HG03571 (cell line): ENCODE data around the gene ATP2B2.
"Not testable (repeated sequence)": the region's sequence is repeated elsewhere in the genome, so short reads cannot be mapped to it uniquely, and the experiment has no call there.

Experiments
- ATAC-seq: cut with Tn5 transposase; IDR thresholded peaks from one replicate; pipeline ENCODE4 v1.9.1; 2021; ENCODE audit not compliant: unreplicated experiment

Gene ATP2B2

DNA sequence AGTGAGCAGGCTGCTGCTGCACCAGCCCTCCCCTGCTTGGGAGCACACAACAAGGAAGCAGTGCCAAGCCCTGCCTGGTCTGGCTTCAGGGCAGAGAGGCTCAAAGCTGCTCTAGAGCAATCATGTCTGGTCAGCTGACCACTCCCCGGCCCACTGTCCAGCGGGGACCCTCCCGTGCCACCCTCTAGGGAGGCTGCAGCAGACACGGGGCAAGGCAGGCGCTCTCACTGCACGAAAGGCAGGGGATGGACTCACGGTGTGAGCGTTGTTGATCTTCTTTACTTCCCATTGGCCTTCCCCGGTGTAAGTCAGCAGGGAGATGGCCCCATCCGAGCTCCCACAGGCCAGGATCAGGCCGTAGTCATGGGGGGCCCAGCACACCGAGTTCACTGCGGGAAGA, 193.7 kb downstream of the ATP2B2 start:
- no peak for ATAC-seq

DNA sequence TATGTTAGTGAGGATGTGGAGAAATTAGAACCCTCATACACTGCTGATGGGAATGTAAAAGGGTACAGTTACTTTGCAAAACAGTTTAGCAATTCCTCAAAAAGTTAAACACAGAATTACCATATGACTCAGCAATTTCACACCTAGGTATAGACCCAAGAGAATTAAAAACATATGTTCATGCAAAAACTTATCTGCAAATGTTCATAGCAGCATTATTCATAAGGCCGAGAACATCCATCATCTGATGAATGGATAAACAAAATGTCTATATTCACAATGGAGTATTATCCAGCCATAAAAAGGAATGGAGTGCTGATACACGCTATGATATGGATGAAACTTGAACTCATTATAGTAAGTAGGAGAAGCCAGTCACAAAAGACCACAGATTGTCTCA, 194.8 kb downstream of the ATP2B2 start:
- no peak for ATAC-seq

DNA sequence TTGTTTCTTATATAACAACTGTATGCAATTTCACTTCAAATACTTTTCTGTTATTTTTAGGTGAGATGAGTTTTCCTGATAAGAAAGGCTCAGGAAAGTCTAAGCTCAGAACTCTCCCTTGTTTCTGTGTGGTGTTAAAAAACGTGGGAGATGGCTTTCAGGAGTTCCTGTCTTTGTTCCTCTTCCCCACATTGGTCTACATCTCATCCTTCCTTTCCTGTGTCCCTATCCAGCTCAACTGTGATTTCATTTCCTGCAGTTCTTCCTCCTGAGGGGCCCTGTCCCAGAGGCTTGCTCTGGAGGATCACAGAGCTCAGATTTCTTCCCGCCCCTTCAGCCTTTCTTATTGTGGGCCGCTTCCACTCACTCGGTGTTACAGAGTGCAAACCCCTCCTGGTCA, 195.7 kb downstream of the ATP2B2 start:
- ATAC-seq = no peak

DNA sequence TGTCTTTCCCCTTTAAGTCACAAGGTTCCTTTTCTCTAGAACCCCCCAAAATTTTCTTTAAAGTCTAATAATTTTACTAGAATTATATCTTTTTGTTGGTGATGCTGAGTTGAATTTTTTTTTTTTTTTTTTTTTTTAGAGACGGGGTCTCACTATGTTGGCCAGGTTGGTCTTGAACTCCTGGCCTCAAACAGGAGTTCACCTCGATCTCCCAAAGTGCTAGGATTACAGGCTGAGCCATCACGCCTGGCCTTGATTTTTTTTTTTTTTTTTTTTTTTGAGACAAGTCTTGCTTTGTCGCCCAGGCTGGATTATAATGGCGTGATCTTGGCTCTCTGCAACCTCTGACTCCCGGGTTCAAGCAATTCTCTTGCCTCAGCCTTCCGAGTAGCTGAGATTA, 196.7 kb downstream of the ATP2B2 start:
- no peak for ATAC-seq

DNA sequence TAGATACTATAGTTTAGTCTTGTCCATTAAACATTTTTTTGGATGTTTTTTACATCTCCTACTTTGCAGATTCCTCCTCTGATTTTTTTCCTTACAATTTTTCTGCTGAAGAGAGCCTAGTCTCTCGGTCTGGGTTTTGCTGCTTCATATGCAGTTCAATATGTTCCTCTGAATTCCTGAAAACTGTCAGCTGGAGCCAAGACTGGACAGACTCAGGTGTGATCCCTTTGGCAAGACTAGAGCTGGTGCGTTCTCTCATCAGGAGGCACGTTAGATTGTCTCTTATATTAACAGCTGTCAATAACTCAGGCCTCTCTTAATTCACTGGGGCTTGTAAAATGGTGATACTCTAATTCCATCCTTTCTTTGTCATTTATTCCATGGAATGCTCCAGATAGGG, 199.2 kb downstream of the ATP2B2 start:
- ATAC-seq = no peak

DNA sequence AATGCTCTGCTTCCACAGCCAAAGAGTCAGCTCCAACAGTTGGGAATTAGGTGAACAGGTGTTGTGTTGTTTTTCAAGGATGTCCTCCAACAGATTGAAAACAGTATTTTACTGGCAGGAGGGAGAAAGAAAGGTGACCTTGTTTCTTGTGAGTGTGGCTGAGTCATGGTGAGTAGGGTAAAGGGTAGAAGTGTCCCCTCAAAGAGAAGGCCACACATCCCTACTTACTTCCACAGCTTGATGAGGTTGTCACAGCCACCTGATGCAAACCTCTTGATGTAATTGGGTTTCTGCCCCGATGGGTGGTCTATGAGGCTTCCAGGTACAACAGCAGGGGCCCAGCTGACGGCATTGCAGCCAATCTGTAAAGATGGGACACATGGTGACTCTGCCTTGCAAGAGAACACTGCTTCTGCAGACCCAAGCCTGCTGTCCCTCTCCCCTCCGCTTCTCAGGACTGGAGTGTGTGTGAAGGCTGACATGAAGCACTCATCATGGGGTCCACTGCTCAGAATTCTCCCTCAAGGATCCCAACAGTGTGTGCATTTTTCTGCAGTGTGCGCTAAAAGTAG, 200.0 kb downstream of the ATP2B2 start:
- ATAC-seq = no peak

DNA sequence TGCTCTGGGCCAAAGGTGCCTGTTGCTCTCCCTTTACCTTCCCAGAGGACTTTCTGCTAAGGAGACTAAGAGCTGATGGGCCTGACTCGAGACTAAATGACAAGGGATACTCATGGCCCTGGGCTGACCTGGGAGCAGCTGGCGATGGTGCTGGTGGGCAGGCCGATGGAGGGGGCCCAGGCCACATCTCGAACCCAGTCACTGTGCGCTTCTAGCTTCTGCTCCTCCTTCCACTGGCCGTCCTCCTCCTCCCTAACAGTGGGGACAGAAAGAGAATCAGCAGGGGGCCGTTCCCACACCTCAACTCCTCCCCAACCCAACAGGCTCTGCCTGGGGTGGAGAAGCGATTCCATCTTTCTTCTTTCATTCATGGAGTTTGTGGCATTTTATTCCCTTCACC, 200.5 kb downstream of the ATP2B2 start:
- ATAC-seq = no peak

DNA sequence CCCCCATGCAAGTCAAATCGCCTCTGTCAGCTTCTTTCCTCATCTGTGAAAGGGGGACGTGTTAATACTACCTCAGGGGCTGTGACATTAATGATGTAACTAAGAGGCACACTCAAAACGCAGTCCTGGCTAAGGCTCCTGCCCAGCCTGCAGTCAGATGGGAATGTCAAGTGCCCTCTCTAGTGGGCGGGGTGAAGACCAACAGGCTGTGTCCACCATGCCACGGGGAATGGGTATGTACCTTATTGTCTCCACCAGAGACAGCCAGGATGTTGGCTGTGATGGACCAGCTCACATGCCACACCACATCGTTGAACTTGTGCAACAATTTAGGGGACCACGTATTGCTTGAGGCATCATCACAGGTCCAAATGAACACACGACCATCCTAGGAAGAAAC, 201.6 kb downstream of the ATP2B2 start:
- ATAC-seq = no peak

DNA sequence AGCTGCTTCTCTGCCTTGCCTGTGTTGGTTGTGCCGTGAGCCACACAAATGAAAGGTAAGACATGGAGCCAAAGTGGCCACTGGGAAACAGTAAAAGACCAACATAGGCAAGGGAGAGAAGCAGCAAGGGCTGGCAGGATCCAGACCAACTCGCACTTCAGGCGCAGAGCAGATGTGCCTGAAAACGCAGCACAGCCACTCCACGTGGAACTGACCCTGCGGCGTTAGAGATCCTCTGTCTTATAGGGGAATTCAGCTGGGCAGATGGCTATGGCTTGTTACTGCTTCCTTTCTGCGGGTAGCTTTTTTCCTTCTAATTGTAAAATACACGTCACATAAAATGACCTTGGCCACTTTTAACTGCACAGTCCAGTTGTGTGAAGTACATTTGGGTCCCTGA, 202.3 kb downstream of the ATP2B2 start:
- ATAC-seq = no peak

DNA sequence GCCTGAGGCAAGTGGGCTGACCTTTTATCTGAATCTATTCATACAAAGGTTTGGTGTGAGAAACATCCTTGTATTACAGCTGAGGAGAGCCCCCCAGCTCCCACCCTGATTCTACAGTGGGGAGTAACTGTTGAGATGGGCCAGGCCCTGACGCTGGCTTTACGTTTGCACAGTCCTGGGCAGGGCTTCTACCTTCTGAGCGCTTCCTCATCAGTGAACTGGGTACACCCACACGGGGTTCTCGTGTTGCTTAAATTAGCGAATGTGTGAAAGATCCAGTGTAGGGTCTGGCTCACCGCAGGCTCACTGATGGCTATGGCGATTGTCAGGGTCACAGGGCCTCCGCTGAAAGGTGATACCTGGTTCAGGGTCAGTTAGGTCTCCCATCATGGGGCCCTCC, 205.3 kb downstream of the ATP2B2 start:
- ATAC-seq = no peak

DNA sequence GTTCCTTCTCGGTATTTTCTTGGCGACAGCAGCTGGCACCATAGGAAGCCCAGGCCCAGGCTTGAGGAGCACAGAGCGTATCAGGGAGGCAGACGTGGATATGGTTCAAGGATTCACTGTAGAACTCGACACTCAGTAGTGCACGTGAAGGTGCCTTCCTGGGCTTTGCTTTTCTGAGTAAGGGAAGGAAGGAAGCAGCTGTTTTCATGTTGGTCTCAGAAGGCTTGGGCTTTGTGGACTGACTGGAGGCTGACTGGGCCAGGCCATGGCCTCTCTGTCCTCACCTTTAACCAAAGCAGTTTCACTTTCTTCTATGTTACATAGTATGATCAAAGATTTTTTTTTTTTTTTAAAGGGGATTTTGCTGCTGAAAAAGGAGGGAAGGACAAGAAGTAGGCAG, 205.7 kb downstream of the ATP2B2 start:
- ATAC-seq = peak; percentile 68

DNA sequence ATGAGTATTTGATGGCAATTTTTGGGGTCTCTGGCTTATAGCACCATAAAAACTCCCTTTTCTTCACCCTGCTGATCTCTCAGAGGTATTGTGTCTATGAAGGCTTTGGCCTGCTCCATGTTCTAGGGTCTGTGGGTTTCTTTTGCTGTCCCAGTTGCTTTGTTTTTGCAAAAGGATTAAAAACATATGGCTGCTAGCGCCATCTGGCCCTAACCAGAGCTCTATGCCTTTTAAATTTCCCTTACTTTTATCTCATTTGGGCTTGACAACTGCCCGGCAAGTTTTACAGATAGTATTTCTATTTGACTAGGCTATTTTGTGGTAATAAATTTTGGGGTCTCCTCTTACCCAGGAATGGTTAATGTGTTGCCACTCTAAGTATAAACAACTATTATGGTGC, 206.2 kb downstream of the ATP2B2 start:
- no peak for ATAC-seq

DNA sequence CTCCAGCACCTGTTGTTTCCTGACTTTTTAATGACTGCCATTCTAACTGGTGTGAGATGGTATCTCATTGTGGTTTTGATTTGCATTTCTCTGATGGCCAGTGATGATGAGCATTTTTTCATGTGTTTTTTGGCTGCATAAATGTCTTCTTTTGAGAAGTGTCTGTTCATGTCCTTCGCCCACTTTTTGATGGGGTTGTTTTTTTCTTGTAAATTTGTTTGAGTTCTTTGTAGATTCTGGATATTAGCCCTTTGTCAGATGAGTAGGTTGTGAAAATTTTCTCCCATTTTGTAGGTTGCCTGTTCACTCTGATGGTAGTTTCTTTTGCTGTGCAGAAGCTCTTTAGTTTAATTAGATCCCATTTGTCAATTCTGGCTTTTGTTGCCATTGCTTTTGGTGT, 207.3 kb downstream of the ATP2B2 start:
- not testable (repeated sequence) for ATAC-seq

DNA sequence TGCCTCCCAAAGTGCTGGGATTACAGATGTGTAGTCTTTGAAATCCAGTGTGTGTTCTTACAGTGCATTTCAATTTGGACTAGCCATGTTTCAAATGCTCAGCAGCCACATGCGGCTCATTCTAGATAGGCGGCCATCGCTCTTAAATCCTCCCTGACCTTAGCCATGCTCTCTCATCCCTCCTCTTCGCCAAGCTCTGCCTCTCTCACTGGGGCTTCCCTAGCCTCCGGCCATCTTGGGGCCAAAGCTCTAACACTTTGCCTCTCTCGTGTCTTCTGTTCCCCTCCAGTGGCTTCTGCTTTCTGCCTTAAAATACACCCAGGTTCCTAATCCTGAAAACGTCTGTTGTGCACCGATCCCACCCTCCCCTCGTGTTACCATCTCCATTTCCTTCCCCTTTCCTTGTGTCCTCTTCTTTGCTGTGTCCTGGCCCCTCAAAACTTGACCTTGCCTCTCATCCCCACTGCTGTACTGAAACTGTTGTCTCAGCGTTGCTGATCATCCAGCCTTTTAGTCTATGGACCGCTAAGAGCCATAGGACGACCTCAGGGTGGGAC, 211.3 kb downstream of the ATP2B2 start:
- no peak for ATAC-seq

DNA sequence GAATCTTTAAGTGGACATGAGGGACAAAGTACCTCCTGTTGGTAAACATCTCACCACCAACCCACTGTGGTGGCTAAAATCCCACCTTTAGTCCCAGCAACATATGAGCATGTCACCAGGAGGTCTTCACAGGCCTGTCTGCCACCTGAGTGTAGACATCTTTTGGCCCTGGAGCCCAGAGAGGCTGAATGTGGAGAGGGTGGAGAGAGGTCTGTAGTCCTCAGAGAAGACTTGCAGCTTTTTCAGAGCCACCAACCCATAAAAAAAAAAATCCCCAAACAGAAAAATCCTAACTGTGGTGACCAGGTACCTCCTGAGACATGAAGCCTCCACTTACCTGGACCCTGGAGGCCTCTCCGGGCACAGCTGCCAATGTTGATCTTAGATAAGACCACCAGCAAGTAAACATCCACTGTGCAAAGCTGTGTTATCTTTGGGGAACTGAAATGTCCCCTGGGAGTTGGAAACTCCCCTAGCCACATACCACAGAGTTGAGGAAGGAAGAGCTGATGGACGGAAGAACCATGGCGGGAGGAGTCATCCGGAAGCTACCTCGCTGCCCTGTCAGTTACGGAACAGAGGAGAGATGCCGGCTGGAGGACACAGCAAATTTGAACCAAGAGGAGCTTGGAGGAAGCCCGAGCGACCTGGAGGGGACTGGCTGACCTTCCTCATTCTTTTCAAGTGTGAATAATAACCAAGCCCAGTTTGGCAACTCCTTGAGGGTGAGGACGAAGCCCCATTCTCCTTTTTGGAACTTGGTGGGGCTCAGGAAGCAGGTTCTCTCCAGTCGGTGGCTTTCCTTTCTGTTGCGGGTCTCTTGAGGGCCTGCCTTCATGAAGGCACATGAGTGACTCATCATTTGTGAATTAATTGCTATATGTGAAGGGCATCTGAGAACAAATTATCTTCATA, 212.6 kb downstream of the ATP2B2 start, which contains the start of gene GHRL:
Gene GHRL (minus strand): TSS at position 443 of the 915 bp plus-strand sequence. CDS start 2,767 bp downstream, outside the sequence.
- ATAC-seq = no peak

DNA sequence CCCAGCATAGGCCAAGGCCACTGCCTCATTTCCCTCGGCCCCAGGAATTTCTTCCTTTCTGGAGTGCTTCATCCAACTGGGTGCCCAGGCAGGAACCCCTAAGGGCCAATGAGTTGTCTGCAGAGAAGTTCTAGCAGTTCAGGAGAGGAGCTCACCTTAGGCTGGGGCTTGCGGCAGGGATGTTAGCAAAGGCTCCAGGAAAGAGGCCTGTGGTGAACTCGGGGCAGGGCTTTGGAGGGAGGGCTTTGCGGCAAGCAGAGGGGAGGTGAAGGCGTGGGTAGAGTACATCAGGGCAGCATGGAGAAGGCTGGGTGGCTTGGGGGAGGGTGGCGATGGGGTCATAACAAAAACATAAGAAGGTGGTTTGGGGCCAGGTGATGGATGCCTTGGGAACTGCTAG, 213.7 kb downstream of the ATP2B2 start:
- no peak for ATAC-seq

DNA sequence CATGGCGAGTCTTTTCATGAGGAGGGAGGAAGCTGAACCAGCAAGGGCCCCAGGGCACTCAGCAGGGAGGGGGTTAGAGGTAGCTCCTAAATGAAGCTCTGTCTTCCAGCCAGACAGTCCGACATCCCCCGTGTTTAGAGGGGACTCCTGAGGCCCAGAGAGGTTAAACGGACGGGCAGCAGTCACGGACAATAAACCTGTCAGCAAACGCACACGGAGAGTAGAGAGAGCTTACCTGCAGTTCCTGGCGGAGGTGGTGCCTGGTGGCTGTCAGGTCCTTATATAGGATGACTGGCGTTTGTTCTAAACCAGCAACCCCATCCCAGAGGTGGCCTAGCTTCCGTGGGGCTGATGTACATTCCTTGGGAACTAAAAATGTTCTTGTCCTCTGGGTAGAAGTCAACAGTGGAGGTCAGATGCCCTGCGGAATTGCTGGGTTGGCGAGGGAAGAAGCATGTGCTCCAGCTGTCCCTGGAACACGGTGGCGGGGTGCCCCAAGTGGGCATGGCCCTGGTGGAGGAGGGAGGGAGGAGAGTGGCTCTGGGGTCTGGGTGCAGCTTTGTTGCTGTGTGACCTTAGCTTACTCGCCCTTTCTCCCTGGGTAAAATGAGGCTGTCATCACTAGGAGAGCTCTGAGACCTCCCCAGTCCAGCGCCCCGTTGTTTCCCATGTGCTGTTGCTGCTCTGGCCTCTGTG, 214.8 kb downstream of the ATP2B2 start:
- ATAC-seq = no peak

DNA sequence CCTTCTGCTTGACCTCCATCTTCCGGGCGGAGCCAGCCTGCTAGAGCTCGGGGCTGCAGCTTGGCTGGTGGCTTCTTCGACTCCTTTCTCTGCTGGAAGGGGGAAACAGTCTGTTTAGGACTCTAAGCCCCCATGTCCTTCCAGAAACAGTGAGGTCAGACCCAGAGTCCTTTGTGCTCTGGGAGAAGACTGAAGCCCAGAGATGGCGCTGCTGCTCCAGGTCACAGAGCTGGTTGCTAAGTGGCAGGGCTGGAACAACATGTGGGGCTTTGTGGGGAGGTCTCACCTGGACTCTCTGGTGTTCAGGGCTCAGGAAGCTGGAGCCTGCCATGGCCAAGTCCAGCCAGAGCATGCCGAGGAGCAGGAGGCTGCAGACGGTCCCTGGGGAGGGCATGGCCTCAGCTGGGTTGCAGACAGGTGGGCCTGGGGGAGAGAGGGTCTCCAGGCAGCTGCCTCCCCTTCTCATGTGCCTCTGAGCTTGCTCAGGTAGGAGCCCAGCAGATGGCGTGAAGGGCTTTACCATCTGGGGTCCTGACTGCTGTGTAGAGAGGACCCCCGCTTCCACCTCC, 215.5 kb downstream of the ATP2B2 start:
- no peak for ATAC-seq

DNA sequence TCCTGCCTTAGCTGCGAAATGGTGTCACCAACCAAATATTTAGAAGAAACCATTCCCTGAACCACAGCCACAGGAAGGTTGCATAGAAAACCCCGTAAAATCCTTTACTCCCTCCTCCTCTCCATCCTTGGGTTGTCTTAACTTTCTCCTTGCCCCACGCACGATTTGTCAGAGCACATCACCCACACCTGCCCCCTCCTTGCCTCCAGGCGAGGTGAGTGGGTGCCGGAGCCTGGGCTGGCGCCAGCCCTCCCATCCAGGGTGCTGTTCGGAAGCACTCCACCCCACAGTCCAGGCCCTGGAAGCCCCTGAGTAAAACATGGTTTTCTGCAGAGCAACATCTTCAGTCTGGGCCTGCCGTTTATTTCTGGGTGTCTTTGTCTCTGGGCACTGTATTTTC, 216.3 kb downstream of the ATP2B2 start:
- ATAC-seq = no peak

DNA sequence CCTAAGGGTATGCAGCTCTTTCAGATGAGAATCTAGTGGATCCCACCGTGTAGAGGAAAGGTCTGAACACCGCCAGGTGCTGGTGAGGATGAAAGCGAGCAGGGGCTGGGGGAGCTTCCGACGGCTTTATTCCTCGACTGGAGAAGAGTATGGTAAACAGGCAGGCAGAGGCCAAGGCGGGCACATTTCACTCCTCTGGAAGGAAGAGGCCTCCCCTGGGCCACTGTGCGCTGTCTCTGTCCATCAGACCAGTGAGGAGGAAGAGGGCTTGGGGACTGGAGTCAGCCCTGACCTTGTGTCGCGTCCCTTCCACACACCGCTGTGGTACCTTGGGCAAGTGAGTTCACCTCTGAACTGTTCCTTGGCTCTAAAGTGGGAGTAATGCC, 216.8 kb downstream of the ATP2B2 start:
- no peak for ATAC-seq

DNA sequence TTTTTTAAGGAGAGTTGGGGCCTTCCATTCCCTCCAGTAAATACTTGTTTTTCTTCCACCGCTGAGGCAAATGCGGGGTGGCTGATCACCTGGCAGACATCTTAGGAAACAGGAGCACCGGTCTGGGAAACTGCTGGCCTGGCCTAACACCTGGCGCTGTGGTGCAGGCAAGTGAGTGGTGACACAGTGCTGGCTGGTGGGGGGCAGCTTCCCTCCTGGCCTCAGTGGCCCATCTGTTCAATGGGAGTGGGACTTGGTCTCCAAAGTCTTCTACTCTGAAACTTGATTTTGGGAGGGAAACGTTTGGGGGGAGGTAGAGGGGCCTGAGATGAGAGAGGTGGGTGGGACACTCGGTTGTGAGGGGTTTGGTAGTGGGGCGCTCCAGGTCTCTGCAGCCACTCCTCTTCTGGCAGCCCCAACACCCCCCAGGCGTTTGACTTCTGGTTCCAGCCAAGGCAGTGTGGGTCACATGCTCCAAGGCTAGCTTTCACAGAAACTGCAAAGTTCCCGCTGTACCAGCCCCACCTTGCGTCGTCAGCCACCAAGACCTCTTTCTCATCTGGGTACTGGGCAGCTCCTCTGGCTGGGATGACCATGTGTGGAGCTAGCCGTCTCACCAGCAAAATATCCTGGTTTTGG, 217.3 kb downstream of the ATP2B2 start:
- ATAC-seq = no peak
